GM23338 (cell line): ENCODE results near the gene TMEM170B. TPM values are rescaled to one million over a fixed set of nuclear protein-coding genes. Genes with fewer than 3 reads are reported as not detected.

ENCODE experiments used
- ATAC-seq: fragments of 200-7000 bp; cut with Tn5 transposase; 3 replicates; pipeline ENCODE4 v1.9.1; 2020
- DNase-seq: peaks from one replicate; pipeline ENCODE4 v3.0.0-alpha.2; 2015; ENCODE audit warnings: low spot score
- H2AFZ ChIP-seq: fragments of 200-600 bp; sonication (generic); 2 replicates; pipeline ENCODE4 v1.8.0; 2016; ENCODE audit warnings: antibody characterized with exemption, mild to moderate bottlenecking, moderate library complexity
- H3F3A ChIP-seq: fragments of 200-600 bp; sonication (generic); replicated peaks from 2 replicates; pipeline ENCODE4 v1.8.0; 2017; ENCODE audit warnings: antibody characterized with exemption, mixed run types, low read depth
- H3K27ac ChIP-seq: fragments of 200-600 bp; sonication (generic); 2 replicates; pipeline ENCODE4 v1.6.1; 2016; ENCODE audit warnings: low read depth
- H3K27me3 ChIP-seq: fragments of 200-600 bp; sonication (generic); 2 replicates; pipeline ENCODE4 v1.8.0; 2016; ENCODE audit warnings: mild to moderate bottlenecking, mixed run types, moderate library complexity; ENCODE audit not compliant: insufficient read depth
- H3K36me3 ChIP-seq: fragments of 200-600 bp; sonication (generic); 2 replicates; pipeline ENCODE4 v1.8.0; 2016; ENCODE audit warnings: mild to moderate bottlenecking; ENCODE audit not compliant: insufficient read depth
- H3K4me1 ChIP-seq: fragments of 200-600 bp; sonication (generic); 2 replicates; pipeline ENCODE4 v1.8.0; 2016; ENCODE audit warnings: mild to moderate bottlenecking, moderate library complexity; ENCODE audit not compliant: insufficient read depth
- H3K4me2 ChIP-seq: fragments of 200-600 bp; sonication (generic); 2 replicates; pipeline ENCODE4 v1.7.1; 2017; ENCODE audit warnings: mixed run types
- H3K4me3 ChIP-seq: fragments of 200-600 bp; sonication (generic); 2 replicates; pipeline ENCODE4 v1.6.1; 2016; ENCODE audit warnings: mixed run types
- H3K79me2 ChIP-seq: fragments of 200-600 bp; sonication (generic); replicated peaks from 2 replicates; pipeline ENCODE4 v1.8.0; 2017; ENCODE audit warnings: mild to moderate bottlenecking; ENCODE audit not compliant: insufficient read depth
- H3K9me2 ChIP-seq: fragments of 200-600 bp; sonication (generic); 2 replicates; pipeline ENCODE4 v1.8.0; 2017; ENCODE audit not compliant: insufficient read depth
- H4K20me1 ChIP-seq: fragments of 200-600 bp; sonication (generic); replicated peaks from 2 replicates; pipeline ENCODE4 v1.8.0; 2017; ENCODE audit warnings: mild to moderate bottlenecking; ENCODE audit not compliant: insufficient read depth
- H3K27ac Mint-ChIP-seq: 2 replicates; pipeline ENCODE4 v1.8.0; 2020; ENCODE audit warnings: inconsistent platforms, mild to moderate bottlenecking, moderate library complexity, mixed read lengths
- H3K27me3 Mint-ChIP-seq: 3 replicates; pipeline ENCODE4 v1.8.0; 2022; ENCODE audit warnings: low read depth, mild to moderate bottlenecking, moderate library complexity, mixed read lengths, inconsistent platforms; ENCODE audit not compliant: insufficient read depth, poor library complexity
- H3K36me3 Mint-ChIP-seq: 3 replicates; pipeline ENCODE4 v1.8.0; 2021; ENCODE audit warnings: low read depth, mild to moderate bottlenecking, inconsistent platforms, moderate library complexity, mixed read lengths
- H3K4me1 Mint-ChIP-seq: 3 replicates; pipeline ENCODE4 v1.8.0; 2020; ENCODE audit warnings: mild to moderate bottlenecking, inconsistent platforms, mixed read lengths
- H3K4me3 Mint-ChIP-seq: 3 replicates; pipeline ENCODE4 v1.8.0; 2021; ENCODE audit warnings: moderate library complexity, mild to moderate bottlenecking, inconsistent platforms, mixed read lengths
- H3K9me3 Mint-ChIP-seq: 3 replicates; pipeline ENCODE4 v1.8.0; 2020; ENCODE audit warnings: moderate library complexity, mild to moderate bottlenecking, inconsistent platforms, mixed read lengths
- CREB1 ChIP-seq: fragments of 250-450 bp; sonication (Bioruptor Pico); IDR thresholded peaks from 2 replicates; pipeline ENCODE4 v1.5.0; 2020; ENCODE audit warnings: low read depth, mild to moderate bottlenecking, moderate library complexity
- CTCF ChIP-seq, 2 experiments: fragments of 200-600 bp in 1 of 2; sonication (generic) in 1 of 2; conservative IDR thresholded peaks; 2 replicates each; pipeline versions ENCODE4 v1.5.1 to v1.6.1; 2016 to 2017; ENCODE audit warnings: antibody characterized with exemption in 2 of 2, low read depth in 2 of 2, mild to moderate bottlenecking in 2 of 2, moderate library complexity in 1 of 2
- ETS1 ChIP-seq: IDR thresholded peaks from 2 replicates; pipeline ENCODE4 v1.6.1; 2016; ENCODE audit warnings: antibody characterized with exemption
- EZH2 ChIP-seq: fragments of 200-600 bp; sonication (generic); IDR thresholded peaks from one replicate; pipeline ENCODE4 v1.8.0; 2017; ENCODE audit warnings: antibody characterized with exemption, mild to moderate bottlenecking, low read depth; ENCODE audit not compliant: unreplicated experiment
- EZH2phosphoT487 ChIP-seq: fragments of 200-600 bp; sonication (generic); IDR thresholded peaks from one replicate; pipeline ENCODE4 v1.8.1; 2018; ENCODE audit warnings: antibody characterized with exemption; ENCODE audit not compliant: unreplicated experiment
- JUNB ChIP-seq: IDR thresholded peaks from one replicate; pipeline ENCODE4 v1.6.1; 2016; ENCODE audit warnings: antibody characterized with exemption; ENCODE audit not compliant: unreplicated experiment
- NANOG ChIP-seq: IDR thresholded peaks from 2 replicates; pipeline ENCODE4 v1.6.1; 2016; ENCODE audit warnings: antibody characterized with exemption, borderline replicate concordance
- POLR2AphosphoS5 ChIP-seq: IDR thresholded peaks from 2 replicates; pipeline ENCODE4 v1.6.1; 2016; ENCODE audit warnings: antibody characterized with exemption, low read depth
- STAT1 ChIP-seq: IDR thresholded peaks from one replicate; pipeline ENCODE4 v1.6.1; 2016; ENCODE audit warnings: antibody characterized with exemption; ENCODE audit not compliant: unreplicated experiment
- ZNF114 ChIP-seq: fragments of 250-450 bp; sonication (Bioruptor Pico); IDR thresholded peaks from 2 replicates; pipeline ENCODE4 v1.5.0; 2020; ENCODE audit warnings: mild to moderate bottlenecking, moderate library complexity
- ZNF331 ChIP-seq: fragments of 250-450 bp; sonication (Bioruptor Pico); IDR thresholded peaks from 2 replicates; pipeline ENCODE4 v1.5.0; 2020; ENCODE audit warnings: low read depth, mild to moderate bottlenecking, moderate library complexity
- ZNF462 ChIP-seq: fragments of 250-450 bp; sonication (Bioruptor Pico); IDR thresholded peaks from 2 replicates; pipeline ENCODE4 v1.5.0; 2020; ENCODE audit warnings: mild to moderate bottlenecking, moderate library complexity
- polyA plus RNA-seq: library from polyadenylated mRNA; unstranded; fragments of >200 nt; fragmentation: Nextera tagmentation; extraction: Ambion mirVana; gene quantifications from 2 replicates; pipeline ENCODE4 v1.2.1, GENCODE V29; 2016
- total RNA-seq: library from RNA; depleted of rRNA; stranded (reverse); fragments of >200 nt; shearing (Covaris generic); gene quantifications from 2 replicates; pipeline ENCODE4 v1.2.3, GENCODE V29; 2014

Gene TMEM170B
- total and polyA plus RNA-seq, 2 experiments from 2014 or later, result 2.0 to 6.9 TPM

GRCh38 chr6:11538819-11539468 is 1.4 kb downstream of the TMEM170B start (continued):
- TF ChIP-seq ZNF462 (CRISPR knock-in tag) (no peak), STAT1 (no peak), JUNB (no peak), NANOG (no peak), EZH2phosphoT487 (no peak), EZH2 (no peak), CTCF (conservative IDR thresholded peaks at IDR 0.05; ENCODE audit: low read depth in 2 of 2) (no peak)

GRCh38 chr6:11542863-11543262 is 5.3 kb downstream of the TMEM170B start:
- DNase-seq (no peak), ATAC-seq (no peak)
- Mint-ChIP-seq H3K36me3 (no peaks in the 10 kb centered on the region; the same call in 2 of the 3 replicates), H3K4me1 (peaks cover 4% of the 10 kb centered on the region; the same call in 1 of the 3 replicates), H3K27ac (no peak overlapping the region), H3K9me3 (no peaks in the 10 kb centered on the region; the same call in 2 of the 3 replicates), H3K4me3 (no peak overlapping the region), H3K27me3 (peaks cover 8% of the 10 kb centered on the region)
- Histone ChIP-seq H3K9me2 (no peaks in the 10 kb centered on the region), H4K20me1 (no peaks in the 10 kb centered on the region), H3K27ac (no peak overlapping the region), H3K36me3 (no peaks in the 10 kb centered on the region), H3K4me2 (no peak overlapping the region), H3K79me2 (peaks cover 16% of the 10 kb centered on the region), H3F3A (no peaks in the 10 kb centered on the region), H2AFZ (no peak overlapping the region), H3K27me3 (peaks cover 18% of the 10 kb centered on the region), H3K4me1 (0 out of 2 replicates have a peak, but pooled peaks cover 5% of the 10 kb centered on the region), H3K4me3 (no peak overlapping the region)
- no peak for TF ChIP-seq CREB1 (CRISPR knock-in tag)
- TF ChIP-seq STAT1, result no peak
- TF ChIP-seq ZNF331 (CRISPR knock-in tag), result no peak
- no peak for TF ChIP-seq EZH2
- TF ChIP-seq CTCF (conservative IDR thresholded peaks at IDR 0.05; ENCODE audit: low read depth in 2 of 2), result no peak
- TF ChIP-seq ZNF114 (CRISPR knock-in tag), result no peak
- no peak for TF ChIP-seq ETS1
- no peak for TF ChIP-seq POLR2AphosphoS5
